DOHH2 (cell line): ENCODE data around the gene SEMA5A.

ENCODE experiments used
- CTCF ChIP-seq: fragments of 200-600 bp; sonication (generic); IDR thresholded peaks from one replicate; pipeline ENCODE4 v1.5.1; 2014; ENCODE audit warnings: antibody characterized with exemption, mild to moderate bottlenecking, low read depth, low read length; ENCODE audit not compliant: poor library complexity, severe bottlenecking
- EZH2phosphoT487 ChIP-seq: fragments of 200-600 bp; sonication (generic); IDR thresholded peaks from 2 replicates; pipeline ENCODE4 v1.6.1; 2017; ENCODE audit warnings: borderline replicate concordance, mild to moderate bottlenecking, antibody characterized with exemption, low read length, moderate library complexity, mixed read lengths

GRCh38 chr5:9047932-9048331 is 497.9 kb downstream of the SEMA5A start:
- no peak for TF ChIP-seq CTCF
- no peak for TF ChIP-seq EZH2phosphoT487
